Activated CD4-positive, alpha-beta memory T cell treated with anti-CD3 and anti-CD28 coated beads, Interleukin-2, amount 10 ng/mL, durations not matched to agents 7 days and 5 days (primary cell): ENCODE results near the gene ENO2. TPM values are rescaled to one million over a fixed set of nuclear protein-coding genes. Genes with fewer than 3 reads are reported as not detected.
A peak's percentile ranks its signal among the peaks of the same experiment; 100 is the strongest.
"Not testable (repeated sequence)": the region's sequence is repeated elsewhere in the genome, so short reads cannot be mapped to it uniquely, and the experiment has no call there.

Experiments
- CTCF ChIA-PET: fragments of 350-600 bp; sonication (Branson Sonifier 250); formaldehyde crosslinking; loops from one replicate; lab custom pipeline; 2021; ENCODE audit warnings: antibody characterized with exemption, inconsistent platforms; lab: Charles Lee
- POLR2A ChIA-PET: fragments of 350-600 bp; sonication (Branson Sonifier 250); formaldehyde crosslinking; loops from one replicate; lab custom pipeline; 2021; ENCODE audit warnings: antibody characterized with exemption; lab: Charles Lee
- DNase-seq: peaks from one replicate; pipeline ENCODE4 v3.0.0-alpha.2; 2020
- H3K27ac Mint-ChIP-seq: one replicate; pipeline ENCODE4 v1.8.0; 2021; ENCODE audit warnings: mild to moderate bottlenecking, mixed read lengths
- H3K27me3 Mint-ChIP-seq: one replicate; pipeline ENCODE4 v1.8.0; 2021; ENCODE audit warnings: mixed read lengths
- H3K36me3 Mint-ChIP-seq: one replicate; pipeline ENCODE4 v1.8.0; 2021; ENCODE audit warnings: low read depth, mixed read lengths
- H3K4me1 Mint-ChIP-seq: one replicate; pipeline ENCODE4 v1.8.0; 2021; ENCODE audit warnings: mixed read lengths
- H3K4me3 Mint-ChIP-seq: one replicate; pipeline ENCODE4 v1.8.0; 2021; ENCODE audit warnings: mild to moderate bottlenecking, mixed read lengths
- H3K9me3 Mint-ChIP-seq: one replicate; pipeline ENCODE4 v1.8.0; 2021; ENCODE audit warnings: mixed read lengths
- total RNA-seq, 2 experiments: library from RNA; stranded (reverse); gene quantifications; one replicate each; pipeline ENCODE4 v1.2.3, GENCODE V29; 2021

ENO2 gene
- total RNA-seq, 2 experiments from 2014 or later: 206 to 207 TPM

- peaks cover 68% of the 10 kb centered on the region for H3K4me1 Mint-ChIP-seq
- DNase-seq: peak; percentile 68
- H3K27ac Mint-ChIP-seq: peak overlapping the region; percentile 90
- peaks cover 62% of the 10 kb centered on the region for H3K36me3 Mint-ChIP-seq
- ChIA-PET CTCF (interaction anchor here (1.3 to 11.4 kb wide), 16 partner anchors 11 to 305 kb away, joined by 3 to 161 read pairs (median 13); partner anchors contain the start of genes C12orf57, CDCA3, LRRC23 and MLF2), POLR2A (interaction anchor here (0.7 to 11.4 kb wide), 21 partner anchors 13 to 339 kb away, joined by 3 to 312 read pairs (median 10); partner anchors contain the start of genes C12orf57, CD4, CDCA3 and COPS7A)
- no peaks in the 10 kb centered on the region for H3K9me3 Mint-ChIP-seq
- no peaks in the 10 kb centered on the region for H3K27me3 Mint-ChIP-seq
- H3K4me3 Mint-ChIP-seq: peak overlapping the region; percentile 93
Measured at GRCh38 chr12:6871052-6871957, 43.1 kb upstream of the ENO2 start.

GRCh38 chr12:6872073-6873048, 42.0 kb upstream of the ENO2 start:
- peak; percentile 89 for DNase-seq
- ChIA-PET CTCF (interaction anchor here (0.7 to 11.4 kb wide), 44 partner anchors 10 to 337 kb away, joined by 3 to 161 read pairs (median 5); partner anchors contain the start of genes ATN1, C12orf57, C1RL and CD4), POLR2A (interaction anchor here (0.6 to 11.4 kb wide), 49 partner anchors 7 to 1063 kb away, joined by 3 to 312 read pairs (median 6); partner anchors contain the start of genes C12orf57, CD4, CDCA3 and COPS7A)
- Mint-ChIP-seq H3K4me3 (peak overlapping the region; percentile 93), H3K36me3 (peaks cover 62% of the 10 kb centered on the region), H3K4me1 (peaks cover 64% of the 10 kb centered on the region), H3K27me3 (no peaks in the 10 kb centered on the region), H3K9me3 (no peaks in the 10 kb centered on the region), H3K27ac (peak overlapping the region; percentile 90)

GRCh38 chr12:6873094-6874014, 41.0 kb upstream of the ENO2 start, which contains the start of gene SPSB2:
TSS of gene SPSB2 (minus strand) at chr12:6873303. CDS start at chr12:6872901, 402 bp downstream.
- DNase-seq: peak; percentile 99
- H3K4me1 Mint-ChIP-seq: peaks cover 61% of the 10 kb centered on the region
- H3K27ac Mint-ChIP-seq: peak within 1 kb of the TSS; percentile 90
- no peaks in the 10 kb centered on the region for H3K9me3 Mint-ChIP-seq
- H3K4me3 Mint-ChIP-seq: peak within 1 kb of the TSS; percentile 93
- peaks cover 58% of the 10 kb centered on the region for H3K36me3 Mint-ChIP-seq
- no peaks in the 10 kb centered on the region for H3K27me3 Mint-ChIP-seq
- ChIA-PET CTCF (interaction anchor here (0.7 to 11.4 kb wide), 43 partner anchors 9 to 338 kb away, joined by 3 to 161 read pairs (median 5); partner anchors contain the start of genes ATN1, C12orf57, C1RL and CD4), POLR2A (interaction anchor here (0.6 to 11.4 kb wide), 49 partner anchors 8 to 1063 kb away, joined by 3 to 312 read pairs (median 6); partner anchors contain the start of genes C12orf57, CD4, CDCA3 and COPS7A)

GRCh38 chr12:6874015-6874368, 40.4 kb upstream of the ENO2 start:
- peaks cover 53% of the 10 kb centered on the region for H3K36me3 Mint-ChIP-seq
- not testable (repeated sequence) for H3K9me3 Mint-ChIP-seq, H3K27me3 Mint-ChIP-seq, DNase-seq
- POLR2A ChIA-PET: interaction anchor here (1.2 to 4.4 kb wide), 12 partner anchors 8 to 185 kb away, joined by 3 to 69 read pairs (median 8); partner anchors contain the start of genes C12orf57, LRRC23, MLF2 and RNU7-1
- H3K4me1 Mint-ChIP-seq: peaks cover 55% of the 10 kb centered on the region
- peak overlapping the region; percentile 93 for H3K4me3 Mint-ChIP-seq
- H3K27ac Mint-ChIP-seq: peak overlapping the region; percentile 84
- CTCF ChIA-PET: interaction anchor here (1.3 to 8.4 kb wide), 6 partner anchors 18 to 238 kb away, joined by 3 to 120 read pairs (median 14); partner anchors contain the start of genes CD4 and LRRC23

- not testable (repeated sequence) for H3K4me3 Mint-ChIP-seq, H3K4me1 Mint-ChIP-seq, H3K27me3 Mint-ChIP-seq, H3K27ac Mint-ChIP-seq, H3K9me3 Mint-ChIP-seq, DNase-seq
- ChIA-PET POLR2A (interaction anchor here (1.0 to 3.7 kb wide), 4 partner anchors 10 to 29 kb away, joined by 3 to 14 read pairs (median 4); no protein-coding TSS in a partner anchor), CTCF (interaction anchor here (0.8 kb wide), 1 partner anchor 11 kb away, joined by 3 read pairs; no protein-coding TSS in a partner anchor)
- peaks cover 24% of the 10 kb centered on the region for H3K36me3 Mint-ChIP-seq
Measured at GRCh38 chr12:6879824-6880223, 34.6 kb upstream of the ENO2 start.

- H3K36me3 Mint-ChIP-seq: peaks cover 17% of the 10 kb centered on the region
Measured at GRCh38 chr12:6883252-6883651, 31.1 kb upstream of the ENO2 start.

GRCh38 chr12:6883683-6884082, 30.7 kb upstream of the ENO2 start:
- ChIA-PET POLR2A (interaction anchor here (2.6 to 3.9 kb wide), 3 partner anchors 11 to 32 kb away, joined by 12 to 14 read pairs (median 14); partner anchors contain the start of genes CDCA3, SPSB2 and USP5), CTCF (no interaction called here)
- Mint-ChIP-seq H3K4me3 (no peak overlapping the region), H3K27ac (no peak overlapping the region), H3K36me3 (peaks cover 20% of the 10 kb centered on the region), H3K4me1 (peaks cover 6% of the 10 kb centered on the region), H3K27me3 (no peaks in the 10 kb centered on the region), H3K9me3 (no peaks in the 10 kb centered on the region)
- DNase-seq: no peak

More at GRCh38 chr12:6883252-6883651, 31.1 kb upstream of the ENO2 start:
- ChIA-PET POLR2A (interaction anchor here (1.5 to 3.9 kb wide), 4 partner anchors 8 to 31 kb away, joined by 5 to 14 read pairs (median 14); partner anchors contain the start of genes CDCA3, SPSB2 and USP5), CTCF (interaction anchor here (0.7 to 2.7 kb wide), 3 partner anchors 8 to 14 kb away, joined by 3 to 17 read pairs (median 16); partner anchors contain the start of gene SPSB2)
- Mint-ChIP-seq H3K9me3 (no peaks in the 10 kb centered on the region), H3K27me3 (no peaks in the 10 kb centered on the region), H3K27ac (no peak overlapping the region), H3K4me3 (no peak overlapping the region), H3K4me1 (peaks cover 2% of the 10 kb centered on the region)
- no peak for DNase-seq

- no peaks in the 10 kb centered on the region for H3K27me3 Mint-ChIP-seq
- H3K4me1 Mint-ChIP-seq: peaks cover 9% of the 10 kb centered on the region
- no peak for DNase-seq
- CTCF ChIA-PET: interaction anchor here (0.7 kb wide), 1 partner anchor 76 kb away, joined by 3 read pairs; no protein-coding TSS in a partner anchor
- no peak overlapping the region for H3K4me3 Mint-ChIP-seq
- H3K27ac Mint-ChIP-seq: no peak overlapping the region
- peaks cover 18% of the 10 kb centered on the region for H3K36me3 Mint-ChIP-seq
- POLR2A ChIA-PET: interaction anchor here (2.6 to 3.9 kb wide), 2 partner anchors 12 to 32 kb away, joined by 12 to 14 read pairs; partner anchors contain the start of genes CDCA3, SPSB2 and USP5
- H3K9me3 Mint-ChIP-seq: no peaks in the 10 kb centered on the region
Measured at GRCh38 chr12:6884539-6884938, 29.8 kb upstream of the ENO2 start.

GRCh38 chr12:6886206-6886999, 28.0 kb upstream of the ENO2 start:
- H3K9me3 Mint-ChIP-seq, H3K27ac Mint-ChIP-seq, CTCF ChIA-PET, DNase-seq, H3K4me3 Mint-ChIP-seq, H3K27me3 Mint-ChIP-seq: not testable (repeated sequence)
- Mint-ChIP-seq H3K4me1 (peaks cover 25% of the 10 kb centered on the region), H3K36me3 (peaks cover 24% of the 10 kb centered on the region)
- POLR2A ChIA-PET: interaction anchor here (2.6 kb wide), 1 partner anchor 14 kb away, joined by 12 read pairs; the partner anchor contains the start of gene SPSB2

GRCh38 chr12:6887460-6887859, 26.9 kb upstream of the ENO2 start:
- H3K4me1 Mint-ChIP-seq: peaks cover 34% of the 10 kb centered on the region
- no peak overlapping the region for H3K4me3 Mint-ChIP-seq
- CTCF ChIA-PET: interaction anchor here (1.4 kb wide), 1 partner anchor 15 kb away, joined by 3 read pairs; the partner anchor contains the start of gene SPSB2
- H3K27me3 Mint-ChIP-seq: no peaks in the 10 kb centered on the region
- H3K36me3 Mint-ChIP-seq: peaks cover 22% of the 10 kb centered on the region
- no peak for DNase-seq
- H3K27ac Mint-ChIP-seq: no peak overlapping the region
- POLR2A ChIA-PET: interaction anchor here (1.3 kb wide), 1 partner anchor 14 kb away, joined by 11 read pairs; the partner anchor contains the start of gene SPSB2
- H3K9me3 Mint-ChIP-seq: no peaks in the 10 kb centered on the region
